Renal cortex interstitium (tissue), 11 donors: Measurements from ENCODE around the gene CCDC87. TPM values are rescaled to one million over a fixed set of nuclear protein-coding genes. Genes with fewer than 3 reads are reported as not detected.
"Not testable (repeated sequence)": the region's sequence is repeated elsewhere in the genome, so short reads cannot be mapped to it uniquely, and the experiment has no call there.

Experiments
- DNase-seq, 11 donors: peaks; one replicate each; pipeline ENCODE4 v3.0.0-alpha.2; 2013; ENCODE audit warnings: low read depth in 9 of 11, low spot score in 4 of 11; ENCODE audit errors: extremely low read depth in 1 of 11
- polyA plus RNA-seq, 3 donors: library from polyadenylated mRNA; unstranded; fragments of 120-200 nt; gene quantifications; one replicate each; pipeline ENCODE4 v1.2.1, GENCODE V29; 2013; ENCODE audit not compliant: insufficient read length in 3 of 3

CCDC87 gene
- polyA plus RNA-seq, 3 donors, result 0.23 to 0.35 (median 0.26) TPM

- no peak for DNase-seq
Observed at GRCh38 chr11:66625041-66625751, 32.3 kb upstream of the CCDC87 start.

GRCh38 chr11:66624450-66624849, 31.6 kb upstream of the CCDC87 start:
- no peak for DNase-seq

- no peak for DNase-seq
Observed at GRCh38 chr11:66619080-66619554, 26.3 kb upstream of the CCDC87 start.

- no peak for DNase-seq
Observed at GRCh38 chr11:66617155-66617834, 24.4 kb upstream of the CCDC87 start.

GRCh38 chr11:66616379-66617154, 23.7 kb upstream of the CCDC87 start, which contains the start of gene RBM14:
TSS of gene RBM14 (plus strand) at chr11:66616630. CDS start at chr11:66616721, 91 bp downstream.
- peak; percentile 93 to 100 (median 99) for DNase-seq

DNA sequence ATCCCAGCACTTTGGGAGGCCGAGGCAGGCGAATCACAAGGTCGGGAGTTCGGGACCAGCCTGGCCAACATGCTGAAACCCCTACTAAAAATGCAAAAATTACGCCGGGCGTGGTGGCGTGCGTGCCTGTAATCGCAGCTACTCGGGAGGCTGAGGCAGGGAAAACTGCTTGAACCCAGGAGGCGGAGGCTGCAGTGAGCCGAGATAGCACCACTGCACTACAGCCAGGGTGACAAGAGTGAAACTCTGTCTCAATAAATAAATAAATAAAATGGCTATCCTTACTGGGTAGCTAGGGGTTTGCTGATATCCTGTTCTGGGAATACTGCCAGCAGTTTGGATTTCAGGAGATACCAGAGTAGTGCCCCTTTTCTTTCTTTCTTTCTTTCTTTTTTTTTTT, 21.2 kb upstream of the CCDC87 start:
- no peak for DNase-seq

DNA sequence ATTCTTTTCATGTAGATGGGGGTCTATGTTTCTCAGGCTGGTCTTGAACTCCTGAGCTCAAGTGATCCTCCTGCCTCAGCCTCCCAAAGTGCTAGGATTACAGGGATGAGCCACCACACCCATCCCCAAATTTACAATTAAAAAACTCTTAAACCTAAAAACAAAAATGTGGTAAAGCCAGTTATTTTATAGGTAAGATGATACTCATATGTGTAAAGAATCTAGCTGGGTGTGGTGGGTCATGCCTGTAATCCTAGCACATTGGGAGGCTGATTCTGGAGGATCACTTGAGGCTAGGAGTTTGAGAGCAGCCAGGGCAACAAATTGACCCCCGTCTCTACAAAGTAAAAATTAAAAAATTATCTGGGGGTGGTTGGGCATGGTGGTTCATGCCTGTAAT, 19.6 kb upstream of the CCDC87 start:
- DNase-seq, result no peak

GRCh38 chr11:66609721-66610617, 17.1 kb upstream of the CCDC87 start:
- no peak for DNase-seq

DNA sequence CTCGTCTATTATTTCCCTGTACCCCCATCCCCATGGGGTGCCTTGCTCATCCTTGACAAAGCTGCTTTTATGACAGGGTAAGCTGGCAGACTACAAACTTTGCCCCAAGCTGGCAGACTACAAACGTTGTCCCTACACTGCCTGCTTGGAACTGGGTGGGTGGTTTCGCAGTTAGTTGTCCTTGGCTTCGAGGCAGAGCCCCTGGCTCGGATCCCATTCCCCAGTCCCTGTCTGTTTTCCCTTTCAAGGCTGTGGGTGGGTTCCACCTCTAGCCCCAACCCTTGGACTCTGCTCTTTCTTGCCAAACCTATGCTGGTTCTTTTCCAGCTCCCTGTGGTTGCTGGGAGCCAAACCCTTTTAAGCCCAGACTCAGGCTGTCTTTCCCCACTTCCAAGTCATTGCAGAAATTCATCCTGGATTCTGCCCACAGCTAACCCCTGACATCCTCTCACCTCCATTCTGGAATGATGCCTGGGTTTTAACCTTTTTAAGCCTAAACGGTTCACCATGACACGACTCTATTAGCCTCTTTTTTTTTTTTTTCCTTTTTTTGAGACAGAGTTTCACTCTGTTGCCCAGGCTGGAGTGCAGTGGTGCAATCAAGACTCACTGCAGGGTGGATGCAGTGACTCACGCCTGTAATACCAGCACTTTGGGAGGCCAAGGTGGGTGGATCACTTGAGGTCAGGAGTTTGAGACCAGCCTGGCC, 14.4 kb upstream of the CCDC87 start:
- DNase-seq, result no peak

- DNase-seq, result not testable (repeated sequence)
Observed at GRCh38 chr11:66606608-66607007, 13.7 kb upstream of the CCDC87 start.

GRCh38 chr11:66604155-66604554, 11.3 kb upstream of the CCDC87 start:
- DNase-seq, result no peak

DNA sequence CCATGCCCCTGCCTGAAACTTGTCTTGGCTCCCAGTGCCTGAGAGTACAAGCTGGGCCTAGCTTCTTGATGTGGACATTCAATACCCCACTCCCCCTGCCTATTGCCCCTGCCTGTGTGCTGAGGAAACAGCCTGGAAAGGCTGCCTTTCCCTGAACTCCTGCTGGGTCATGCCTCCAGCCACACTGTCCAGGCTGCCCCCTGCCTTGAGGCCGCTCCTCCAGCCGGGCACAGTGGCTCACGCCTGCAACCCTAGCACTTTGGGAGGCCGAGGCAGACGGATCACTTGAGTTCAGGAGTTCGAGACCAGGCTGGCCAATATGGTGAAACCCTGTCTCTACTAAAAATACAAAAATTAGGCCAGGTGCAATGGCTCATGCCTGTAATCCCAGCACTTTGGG, 10.2 kb upstream of the CCDC87 start:
- no peak for DNase-seq

- DNase-seq, result no peak
Observed at GRCh38 chr11:66600631-66601233, 7.9 kb upstream of the CCDC87 start.

- DNase-seq, result no peak
Observed at GRCh38 chr11:66600219-66600618, 7.4 kb upstream of the CCDC87 start.

DNA sequence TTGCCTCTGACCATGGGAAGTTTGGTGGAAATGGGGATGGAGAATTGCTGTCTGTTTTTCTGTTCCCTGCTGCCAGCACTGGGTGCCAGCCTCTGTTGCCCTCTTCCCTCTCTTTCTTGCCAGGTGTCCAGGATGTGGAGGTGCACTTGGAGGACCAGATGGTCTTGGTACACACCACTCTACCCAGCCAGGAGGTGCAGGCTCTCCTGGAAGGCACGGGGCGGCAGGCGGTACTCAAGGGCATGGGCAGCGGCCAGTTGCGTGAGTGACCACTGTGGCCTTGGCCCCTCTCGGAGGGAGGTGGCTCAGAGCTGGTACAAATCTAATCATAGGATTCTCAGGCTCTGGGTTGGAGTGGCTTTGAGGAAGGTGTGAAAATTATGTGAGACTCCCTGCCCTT, 6.1 kb upstream of the CCDC87 start:
- no peak for DNase-seq

DNA sequence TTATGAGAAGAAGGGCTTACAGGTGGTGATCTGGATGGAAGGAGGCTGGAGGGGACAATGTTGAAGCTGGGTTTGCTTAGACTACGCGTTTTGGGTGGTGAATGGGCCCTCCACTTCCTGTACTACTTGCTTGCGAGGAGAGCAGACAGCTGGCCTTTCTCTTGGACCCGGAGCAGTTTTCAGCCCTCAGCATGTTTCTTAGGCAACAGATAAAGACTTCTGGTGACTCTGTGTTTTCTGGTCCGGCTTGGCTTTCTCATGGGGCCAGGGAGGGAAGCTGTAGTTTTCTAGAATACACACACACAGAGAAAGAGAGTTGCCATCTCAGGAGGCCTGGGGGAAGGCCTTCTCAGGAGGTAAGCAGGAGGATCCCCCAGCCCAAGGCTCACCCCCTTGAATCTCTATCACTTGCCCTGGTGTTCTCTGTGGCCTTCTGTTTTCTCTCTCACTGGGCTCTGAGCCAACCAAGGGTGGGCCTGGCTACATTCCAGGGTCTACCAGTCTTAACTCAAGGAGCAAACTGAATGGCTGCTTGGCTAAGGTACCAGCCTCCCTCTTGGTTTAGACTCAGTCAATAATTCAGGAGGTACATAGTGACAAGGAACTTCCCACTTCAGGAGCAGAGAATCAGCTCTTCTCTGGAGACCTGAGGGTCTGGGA, 2.5 kb upstream of the CCDC87 start:
- peak in 5 of 11 donors; percentile 52 to 76 (median 69) for DNase-seq

DNA sequence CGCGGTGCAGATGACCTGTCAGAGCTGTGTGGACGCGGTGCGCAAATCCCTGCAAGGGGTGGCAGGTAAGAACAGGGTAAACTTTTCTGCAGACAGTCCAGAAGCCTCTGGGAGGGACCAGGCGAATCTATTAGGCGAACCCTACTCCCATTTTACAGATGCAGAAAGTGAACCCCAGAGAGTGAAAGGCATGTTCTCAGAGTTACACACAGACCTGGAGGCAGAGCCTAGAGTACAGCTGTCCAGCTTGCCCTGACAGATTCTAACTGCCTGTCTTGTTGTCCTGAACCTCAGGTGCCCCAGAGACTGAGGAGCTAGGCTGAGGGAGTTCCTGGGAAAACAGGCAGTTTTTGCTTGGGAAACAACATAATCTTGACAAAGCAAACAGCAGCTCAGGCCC, 787 bp upstream of the CCDC87 start:
- DNase-seq, result no peak
